GM18909 (cell line): Measurements from ENCODE around the gene ALOX15B.

ENCODE experiments used
- ATAC-seq: cut with Tn5 transposase; IDR thresholded peaks from one replicate; pipeline ENCODE4 v1.9.1; 2021; ENCODE audit warnings: mild to moderate bottlenecking; ENCODE audit not compliant: unreplicated experiment, poor library complexity

ALOX15B gene, protein sequence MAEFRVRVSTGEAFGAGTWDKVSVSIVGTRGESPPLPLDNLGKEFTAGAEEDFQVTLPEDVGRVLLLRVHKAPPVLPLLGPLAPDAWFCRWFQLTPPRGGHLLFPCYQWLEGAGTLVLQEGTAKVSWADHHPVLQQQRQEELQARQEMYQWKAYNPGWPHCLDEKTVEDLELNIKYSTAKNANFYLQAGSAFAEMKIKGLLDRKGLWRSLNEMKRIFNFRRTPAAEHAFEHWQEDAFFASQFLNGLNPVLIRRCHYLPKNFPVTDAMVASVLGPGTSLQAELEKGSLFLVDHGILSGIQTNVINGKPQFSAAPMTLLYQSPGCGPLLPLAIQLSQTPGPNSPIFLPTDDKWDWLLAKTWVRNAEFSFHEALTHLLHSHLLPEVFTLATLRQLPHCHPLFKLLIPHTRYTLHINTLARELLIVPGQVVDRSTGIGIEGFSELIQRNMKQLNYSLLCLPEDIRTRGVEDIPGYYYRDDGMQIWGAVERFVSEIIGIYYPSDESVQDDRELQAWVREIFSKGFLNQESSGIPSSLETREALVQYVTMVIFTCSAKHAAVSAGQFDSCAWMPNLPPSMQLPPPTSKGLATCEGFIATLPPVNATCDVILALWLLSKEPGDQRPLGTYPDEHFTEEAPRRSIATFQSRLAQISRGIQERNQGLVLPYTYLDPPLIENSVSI

DNA sequence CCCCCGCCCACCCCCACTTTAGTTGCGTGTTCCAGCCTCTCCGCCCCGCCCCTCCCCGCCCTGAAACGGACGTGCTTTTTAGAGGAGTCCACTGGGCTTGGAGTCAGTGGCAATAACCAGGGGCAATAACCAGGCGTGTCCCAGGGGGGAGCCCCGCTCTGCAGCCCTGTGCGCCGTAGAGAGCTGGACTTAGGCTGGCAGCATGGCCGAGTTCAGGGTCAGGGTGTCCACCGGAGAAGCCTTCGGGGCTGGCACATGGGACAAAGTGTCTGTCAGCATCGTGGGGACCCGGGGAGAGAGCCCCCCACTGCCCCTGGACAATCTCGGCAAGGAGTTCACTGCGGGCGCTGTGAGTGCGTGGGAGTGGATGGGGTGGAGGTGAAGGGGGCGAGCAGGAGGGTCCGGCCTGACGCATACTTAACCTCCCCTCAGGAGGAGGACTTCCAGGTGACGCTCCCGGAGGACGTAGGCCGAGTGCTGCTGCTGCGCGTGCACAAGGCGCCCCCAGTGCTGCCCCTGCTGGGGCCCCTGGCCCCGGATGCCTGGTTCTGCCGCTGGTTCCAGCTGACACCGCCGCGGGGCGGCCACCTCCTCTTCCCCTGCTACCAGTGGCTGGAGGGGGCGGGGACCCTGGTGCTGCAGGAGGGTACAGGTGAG lies at the start of gene ALOX15B:
Gene ALOX15B, plus strand, starts transcription at position 106 of the 657 bp plus-strand sequence. Its CDS starts 97 bp downstream, at position 203.
- no peak for ATAC-seq

DNA sequence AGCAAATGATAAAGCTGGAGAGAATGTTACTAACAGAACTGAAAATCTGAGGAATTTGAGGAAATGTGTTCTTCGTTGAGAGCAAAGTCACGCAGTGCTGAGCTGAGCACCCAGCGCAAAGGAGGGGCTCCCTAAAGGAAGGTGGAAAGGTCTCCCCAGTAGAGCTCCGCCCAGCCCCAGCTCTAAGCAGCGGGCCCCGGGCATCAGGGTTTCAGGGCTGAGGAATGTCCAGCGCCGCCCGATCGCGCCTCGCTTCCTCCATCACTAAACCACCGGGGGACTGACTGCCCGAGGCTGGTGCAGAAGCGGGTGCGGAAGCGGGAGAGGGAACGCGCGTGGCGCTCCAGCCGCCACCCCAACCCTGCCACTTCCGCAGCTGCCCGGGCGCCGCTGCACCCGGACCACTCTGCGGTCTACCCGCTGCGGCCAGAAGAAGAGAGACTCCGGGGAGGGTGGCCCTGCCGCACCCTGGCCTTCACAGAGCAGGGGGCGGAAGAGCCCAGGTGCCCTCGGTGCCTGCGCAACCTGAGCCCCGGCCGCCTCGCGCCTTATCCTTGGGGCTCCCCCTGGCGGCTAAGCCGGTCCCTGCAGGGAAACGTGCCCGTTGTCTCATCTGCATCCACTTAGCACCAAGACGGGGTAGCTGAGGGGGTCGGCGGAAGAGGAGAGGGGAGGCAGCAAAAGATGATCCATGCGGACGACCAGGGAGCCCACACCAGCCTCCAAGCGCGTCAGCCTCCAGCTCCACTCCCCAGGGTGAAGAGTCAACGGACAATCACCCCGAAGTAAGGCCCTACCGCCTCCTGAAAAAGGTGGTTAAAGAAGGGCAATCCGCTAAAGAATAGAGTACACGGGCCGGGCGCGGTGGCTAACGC lies 48.8 kb upstream of the ALOX15B start:
- peak; percentile 75 for ATAC-seq

DNA sequence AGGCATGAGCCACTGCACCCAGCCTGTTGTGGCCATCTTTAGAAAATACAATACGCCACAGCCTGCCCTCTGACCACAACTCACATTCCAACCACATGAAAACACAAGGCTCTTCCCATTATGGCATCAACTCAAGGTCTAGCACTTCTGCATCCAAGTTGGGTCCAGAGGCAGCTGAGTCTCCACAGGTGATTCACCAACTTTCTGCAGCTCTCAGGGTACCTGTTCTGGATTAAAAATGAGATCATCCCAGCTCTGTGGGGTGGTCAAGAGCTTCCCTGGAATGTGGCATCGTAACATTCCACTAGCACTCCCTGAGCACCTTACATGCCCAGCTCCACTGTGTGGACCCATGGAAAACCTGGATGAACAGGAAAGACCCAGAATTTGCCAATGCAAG lies 46.3 kb upstream of the ALOX15B start:
- ATAC-seq: no peak

DNA sequence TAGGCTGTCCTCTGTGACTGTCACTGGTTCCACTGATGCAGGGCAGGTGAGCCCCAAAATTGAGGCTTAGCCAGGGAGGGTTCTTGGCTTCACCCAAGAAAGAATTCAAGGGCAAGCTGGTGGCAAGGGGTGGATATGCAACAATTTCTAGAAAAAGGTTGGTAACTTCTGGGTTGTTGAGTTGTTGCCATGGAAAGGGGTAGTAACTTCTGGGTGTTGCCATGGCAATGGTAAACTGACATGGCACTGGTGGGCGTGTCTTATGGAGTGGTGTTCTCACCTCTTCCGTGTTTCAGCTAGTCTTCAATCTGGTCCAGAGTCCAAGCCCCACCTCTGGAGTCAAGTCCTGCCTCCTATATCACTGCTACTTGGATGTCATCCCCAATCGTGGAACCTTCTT lies 45.9 kb upstream of the ALOX15B start:
- ATAC-seq: no peak

DNA sequence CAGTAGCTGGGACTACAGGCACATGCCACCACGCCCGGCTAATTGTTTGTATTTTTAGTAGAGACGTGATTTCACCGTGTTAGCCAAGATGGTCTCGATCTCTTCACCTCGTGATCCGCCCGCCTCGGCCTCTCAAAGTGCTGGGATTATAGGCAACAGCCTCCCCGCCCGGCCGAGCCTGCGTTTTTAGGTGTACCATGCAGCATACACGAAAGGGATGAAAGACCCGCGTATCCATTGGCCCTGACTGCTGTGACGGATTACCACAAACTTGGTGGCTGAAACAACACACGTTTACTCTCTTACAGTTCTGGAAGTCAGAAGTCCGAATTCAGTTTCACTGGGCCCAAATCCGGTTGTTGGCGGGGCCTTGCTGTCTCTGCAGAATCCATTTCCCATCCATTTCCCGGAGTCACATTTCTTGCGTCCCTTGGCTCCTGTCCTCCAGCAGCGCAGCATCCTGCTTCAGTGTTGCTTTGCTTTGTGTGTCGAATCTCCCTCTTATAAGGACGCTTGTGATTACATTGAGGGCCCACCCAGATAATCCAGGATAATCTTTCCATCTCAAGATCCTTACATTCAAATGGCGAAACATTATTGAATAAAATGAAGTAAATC lies 44.8 kb upstream of the ALOX15B start:
- no peak for ATAC-seq

DNA sequence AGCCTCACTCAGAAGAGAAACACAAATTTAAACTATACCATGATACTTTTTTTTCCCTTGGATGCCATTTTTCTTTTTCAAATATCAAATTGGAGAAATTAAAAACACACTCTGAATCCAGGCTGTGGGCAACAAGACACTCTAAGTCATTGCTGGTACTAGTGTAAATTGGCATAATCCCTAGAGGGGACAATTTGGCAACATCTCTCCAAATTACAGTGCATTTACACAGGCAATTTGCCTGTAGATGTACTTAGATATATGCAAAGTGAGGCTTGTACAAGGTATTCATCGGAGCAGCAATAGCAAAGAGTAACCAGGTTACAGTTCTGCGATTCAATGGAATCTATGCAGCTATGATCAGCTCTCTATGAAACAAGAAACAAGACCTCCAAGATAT lies 43.1 kb upstream of the ALOX15B start:
- ATAC-seq: no peak

DNA sequence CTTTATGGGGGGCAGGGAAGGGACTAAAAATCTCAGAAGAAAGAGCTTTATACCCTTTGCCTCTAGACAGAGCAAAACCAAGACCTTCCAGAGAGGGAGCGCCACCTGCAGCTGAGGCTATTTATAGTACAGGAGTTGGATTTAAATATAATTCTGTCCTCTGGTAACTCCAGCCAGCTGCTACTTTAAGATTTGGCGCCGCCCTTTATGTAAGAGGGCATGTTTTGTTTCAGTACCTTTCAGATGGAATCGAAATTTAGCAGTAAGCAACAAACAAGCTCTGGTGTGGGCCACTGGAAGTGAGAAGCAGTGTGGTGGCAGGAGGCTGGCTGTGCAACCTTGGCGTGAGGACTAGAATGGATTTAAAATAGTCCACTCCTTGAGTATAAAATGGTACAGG lies 41.7 kb upstream of the ALOX15B start:
- no peak for ATAC-seq

DNA sequence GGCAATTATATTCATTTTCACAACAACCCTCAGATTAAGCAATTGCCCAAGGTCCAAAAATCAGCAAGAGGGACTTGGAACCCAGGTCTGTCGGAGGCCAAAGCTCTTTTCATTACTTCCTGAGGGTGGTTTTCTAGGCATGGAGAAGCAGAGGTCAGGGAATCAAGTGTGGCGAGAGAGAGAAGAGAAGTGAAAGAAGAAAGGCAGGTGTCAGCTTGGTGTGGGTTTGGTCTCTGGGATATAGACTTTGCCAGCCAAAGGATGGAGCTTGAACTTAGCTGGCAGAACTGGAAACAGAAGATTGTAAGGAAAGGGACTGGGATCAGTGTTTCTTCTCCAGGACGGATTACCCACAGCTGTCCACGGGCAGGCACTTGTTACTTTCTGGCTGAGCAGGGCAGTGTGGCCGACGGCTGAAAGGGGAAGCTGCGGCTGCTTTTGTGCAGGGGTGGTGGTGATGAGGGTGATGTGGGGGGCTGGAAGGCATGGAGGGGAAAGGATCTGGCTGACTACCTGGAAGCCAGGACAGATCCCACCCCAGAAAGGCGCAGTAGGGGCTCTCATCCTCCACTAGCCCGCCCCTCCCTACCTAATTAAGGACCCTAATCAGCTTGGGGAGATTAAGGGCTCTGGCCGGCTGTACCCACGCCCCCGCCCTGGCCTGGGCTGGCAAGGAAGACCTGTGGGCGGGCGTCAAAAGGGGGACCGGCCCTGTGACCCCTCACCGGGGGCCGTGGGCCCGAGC lies 36.7 kb upstream of the ALOX15B start, which contains the start of gene GUCY2D:
Gene GUCY2D, plus strand, starts transcription at position 640 of the 745 bp plus-strand sequence. CDS start 433 bp downstream, outside the sequence.
- no peak for ATAC-seq

DNA sequence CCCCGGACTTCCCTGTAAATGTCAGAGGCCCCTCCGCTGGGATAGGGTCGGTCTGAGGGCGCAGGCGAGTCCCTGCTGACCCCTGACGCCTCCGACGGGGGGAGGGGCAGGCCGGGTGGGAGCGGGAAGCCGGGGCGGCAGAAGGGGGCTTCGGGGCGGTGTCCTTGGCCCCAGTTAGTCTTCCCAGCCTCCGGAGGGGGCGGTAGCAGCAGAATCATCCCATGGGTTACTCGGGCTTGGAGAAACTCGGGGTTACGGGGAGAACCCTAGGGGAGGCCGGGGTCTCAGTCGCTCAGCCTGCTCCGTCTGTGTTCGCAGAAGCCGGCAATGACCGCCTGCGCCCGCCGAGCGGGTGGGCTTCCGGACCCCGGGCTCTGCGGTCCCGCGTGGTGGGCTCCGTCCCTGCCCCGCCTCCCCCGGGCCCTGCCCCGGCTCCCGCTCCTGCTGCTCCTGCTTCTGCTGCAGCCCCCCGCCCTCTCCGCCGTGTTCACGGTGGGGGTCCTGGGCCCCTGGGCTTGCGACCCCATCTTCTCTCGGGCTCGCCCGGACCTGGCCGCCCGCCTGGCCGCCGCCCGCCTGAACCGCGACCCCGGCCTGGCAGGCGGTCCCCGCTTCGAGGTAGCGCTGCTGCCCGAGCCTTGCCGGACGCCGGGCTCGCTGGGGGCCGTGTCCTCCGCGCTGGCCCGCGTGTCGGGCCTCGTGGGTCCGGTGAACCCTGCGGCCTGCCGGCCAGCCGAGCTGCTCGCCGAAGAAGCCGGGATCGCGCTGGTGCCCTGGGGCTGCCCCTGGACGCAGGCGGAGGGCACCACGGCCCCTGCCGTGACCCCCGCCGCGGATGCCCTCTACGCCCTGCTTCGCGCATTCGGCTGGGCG lies 35.9 kb upstream of the ALOX15B start:
- no peak for ATAC-seq

DNA sequence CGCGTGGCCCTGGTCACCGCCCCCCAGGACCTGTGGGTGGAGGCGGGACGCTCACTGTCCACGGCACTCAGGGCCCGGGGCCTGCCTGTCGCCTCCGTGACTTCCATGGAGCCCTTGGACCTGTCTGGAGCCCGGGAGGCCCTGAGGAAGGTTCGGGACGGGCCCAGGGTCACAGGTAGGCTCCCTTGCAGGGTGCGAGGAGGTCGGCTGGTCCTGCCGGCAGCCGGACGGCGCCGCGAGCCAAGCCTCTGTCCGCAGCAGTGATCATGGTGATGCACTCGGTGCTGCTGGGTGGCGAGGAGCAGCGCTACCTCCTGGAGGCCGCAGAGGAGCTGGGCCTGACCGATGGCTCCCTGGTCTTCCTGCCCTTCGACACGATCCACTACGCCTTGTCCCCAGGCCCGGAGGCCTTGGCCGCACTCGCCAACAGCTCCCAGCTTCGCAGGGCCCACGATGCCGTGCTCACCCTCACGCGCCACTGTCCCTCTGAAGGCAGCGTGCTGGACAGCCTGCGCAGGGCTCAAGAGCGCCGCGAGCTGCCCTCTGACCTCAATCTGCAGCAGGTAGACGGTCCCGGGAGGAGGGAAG lies 35.2 kb upstream of the ALOX15B start:
- ATAC-seq: no peak

DNA sequence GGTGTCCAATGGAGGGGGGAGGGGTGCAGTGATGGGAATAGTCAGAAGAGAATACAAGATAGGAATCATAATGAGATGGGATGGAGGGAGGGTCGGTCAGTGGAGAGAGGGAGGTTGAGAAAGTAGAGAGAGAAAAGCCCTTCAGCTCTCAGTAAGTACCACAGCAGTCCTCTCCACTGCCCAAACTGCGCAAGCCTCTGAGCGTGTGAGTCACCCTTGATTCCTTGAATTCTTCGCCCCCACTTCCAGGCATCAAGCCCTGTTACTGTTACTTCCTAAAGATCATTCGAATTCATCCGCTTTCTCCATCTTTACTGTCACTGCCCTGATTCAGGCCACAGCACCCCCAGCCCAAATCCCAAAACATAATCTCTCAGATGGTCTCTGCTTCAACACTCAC lies 34.0 kb upstream of the ALOX15B start:
- no peak for ATAC-seq

DNA sequence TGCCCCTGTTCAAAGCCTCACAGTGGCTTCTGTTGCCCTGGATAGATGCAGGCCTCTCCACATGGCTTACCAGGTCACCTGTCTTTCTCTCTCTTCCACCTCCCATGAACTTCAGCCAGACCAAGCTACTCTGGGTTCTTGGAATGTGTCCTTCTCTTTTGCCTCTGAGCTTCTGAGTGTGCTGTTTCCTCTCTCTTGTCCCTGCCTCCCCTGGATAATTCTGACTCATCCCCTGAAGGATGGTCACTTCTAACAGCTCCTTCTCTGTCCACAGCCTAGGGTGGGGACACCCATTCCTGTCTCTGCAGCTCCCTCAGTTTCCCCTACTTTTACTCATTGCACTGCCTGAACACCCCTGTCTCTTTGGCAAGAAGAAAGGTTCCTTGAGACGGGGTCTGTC lies 33.5 kb upstream of the ALOX15B start:
- ATAC-seq: no peak

DNA sequence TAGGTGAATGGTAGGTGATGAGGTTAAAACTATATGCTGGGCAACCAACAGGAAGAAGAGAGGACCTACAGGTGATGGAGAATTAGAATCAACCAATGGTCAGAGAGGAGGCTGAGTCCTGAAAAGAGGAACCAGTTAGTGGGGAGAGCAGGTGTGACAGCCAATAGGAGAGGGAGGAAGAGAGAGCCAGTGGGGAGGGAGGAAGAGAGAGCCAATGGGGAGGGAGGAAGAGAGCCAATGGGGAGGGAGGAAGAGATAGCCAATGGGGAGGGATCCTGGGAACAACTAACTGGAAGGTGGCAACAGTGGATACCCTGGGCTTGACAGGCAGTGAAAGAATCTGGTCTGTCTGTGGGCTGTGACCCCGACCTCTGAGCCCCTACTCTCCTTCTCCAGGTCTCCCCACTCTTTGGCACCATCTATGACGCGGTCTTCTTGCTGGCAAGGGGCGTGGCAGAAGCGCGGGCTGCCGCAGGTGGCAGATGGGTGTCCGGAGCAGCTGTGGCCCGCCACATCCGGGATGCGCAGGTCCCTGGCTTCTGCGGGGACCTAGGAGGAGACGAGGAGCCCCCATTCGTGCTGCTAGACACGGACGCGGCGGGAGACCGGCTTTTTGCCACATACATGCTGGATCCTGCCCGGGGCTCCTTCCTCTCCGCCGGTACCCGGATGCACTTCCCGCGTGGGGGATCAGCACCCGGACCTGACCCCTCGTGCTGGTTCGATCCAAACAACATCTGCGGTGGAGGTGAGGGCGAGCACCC lies 32.7 kb upstream of the ALOX15B start:
- ATAC-seq: no peak

DNA sequence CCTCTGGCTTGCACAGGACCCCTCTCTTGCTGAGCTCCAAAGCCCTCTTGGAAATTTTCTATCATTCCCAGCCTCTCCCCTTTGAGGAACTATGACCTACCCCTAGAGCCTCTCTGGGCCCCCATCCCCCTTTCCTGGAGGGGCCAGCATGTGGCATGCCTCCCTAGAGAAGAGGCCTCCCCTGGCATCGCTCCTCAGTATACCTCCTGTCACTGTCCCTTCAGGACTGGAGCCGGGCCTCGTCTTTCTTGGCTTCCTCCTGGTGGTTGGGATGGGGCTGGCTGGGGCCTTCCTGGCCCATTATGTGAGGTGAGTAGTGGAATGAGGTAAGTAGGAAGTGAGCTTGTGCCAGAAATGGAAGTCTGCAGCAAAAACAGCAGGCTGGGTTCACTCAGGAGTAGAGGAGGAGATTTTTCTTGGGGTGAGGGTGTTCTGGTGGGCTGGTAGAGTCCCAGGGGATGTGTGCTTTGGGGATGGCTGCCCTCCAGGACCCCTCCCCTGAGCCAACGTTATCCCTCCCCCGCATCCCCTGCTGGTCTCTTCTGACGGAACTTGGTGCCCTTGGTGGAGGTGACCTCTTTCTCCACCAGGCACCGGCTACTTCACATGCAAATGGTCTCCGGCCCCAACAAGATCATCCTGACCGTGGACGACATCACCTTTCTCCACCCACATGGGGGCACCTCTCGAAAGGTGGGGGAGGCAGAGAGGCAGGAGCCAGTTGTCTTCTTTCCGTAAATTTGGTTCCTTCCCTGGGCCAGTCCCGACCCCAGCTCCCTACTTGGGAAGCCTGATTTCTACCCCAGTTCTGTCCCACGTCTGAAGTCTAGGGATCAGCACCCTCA lies 31.8 kb upstream of the ALOX15B start:
- no peak for ATAC-seq

DNA sequence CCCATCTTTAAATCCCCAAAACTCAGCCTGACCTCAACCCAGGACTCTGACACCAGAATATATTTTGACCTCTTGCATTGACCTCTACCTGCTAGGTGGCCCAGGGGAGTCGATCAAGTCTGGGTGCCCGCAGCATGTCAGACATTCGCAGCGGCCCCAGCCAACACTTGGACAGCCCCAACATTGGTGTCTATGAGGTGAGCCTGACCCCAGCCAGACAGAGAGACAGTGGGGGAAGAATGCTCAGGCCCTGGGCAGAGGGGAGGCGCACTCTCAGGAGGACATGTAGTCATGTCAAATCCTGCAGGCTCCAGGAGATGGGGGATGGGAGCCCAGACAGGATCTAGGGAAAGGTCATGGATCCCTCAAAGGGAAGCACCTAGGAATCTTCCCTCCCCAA lies 31.0 kb upstream of the ALOX15B start:
- no peak for ATAC-seq

DNA sequence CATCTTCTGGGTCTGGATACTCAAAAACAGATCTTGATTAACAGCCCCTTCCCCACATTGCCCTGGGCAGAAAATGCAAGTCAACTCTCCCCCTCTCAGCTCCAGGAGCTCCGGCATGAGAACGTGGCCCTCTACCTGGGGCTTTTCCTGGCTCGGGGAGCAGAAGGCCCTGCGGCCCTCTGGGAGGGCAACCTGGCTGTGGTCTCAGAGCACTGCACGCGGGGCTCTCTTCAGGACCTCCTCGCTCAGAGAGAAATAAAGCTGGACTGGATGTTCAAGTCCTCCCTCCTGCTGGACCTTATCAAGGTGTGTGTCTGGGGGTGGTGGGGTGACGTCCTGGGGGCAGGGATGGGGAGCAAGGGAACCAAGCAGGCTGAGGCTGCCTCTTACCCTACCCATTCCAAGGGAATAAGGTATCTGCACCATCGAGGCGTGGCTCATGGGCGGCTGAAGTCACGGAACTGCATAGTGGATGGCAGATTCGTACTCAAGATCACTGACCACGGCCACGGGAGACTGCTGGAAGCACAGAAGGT lies 26.7 kb upstream of the ALOX15B start:
- no peak for ATAC-seq
